Esophagus (tissue), 2 donors: ENCODE data around the gene BLOC1S6. TPM values are rescaled to one million over a fixed set of nuclear protein-coding genes. Genes with fewer than 3 reads are reported as not detected.

Experiments used
- H3K27ac ChIP-seq, 2 donors: one replicate each; pipeline ENCODE4 v1.5.1; 2013; ENCODE audit warnings: low read depth in 2 of 2, mild to moderate bottlenecking in 2 of 2, inconsistent platforms in 1 of 2, low read length in 1 of 2, moderate library complexity in 1 of 2
- H3K27me3 ChIP-seq, 2 donors: one replicate each; pipeline ENCODE4 v1.6.1; 2013; ENCODE audit warnings: low read length in 2 of 2, control low read depth in 1 of 2, mild to moderate bottlenecking in 1 of 2; ENCODE audit not compliant: insufficient read depth in 2 of 2, control insufficient read depth in 1 of 2
- H3K36me3 ChIP-seq, 2 donors: one replicate each; pipeline ENCODE4 v1.6.1; 2013; ENCODE audit warnings: low read length in 1 of 2; ENCODE audit not compliant: control insufficient read depth in 2 of 2, insufficient read depth in 2 of 2
- H3K4me1 ChIP-seq, 2 donors: one replicate each; pipeline ENCODE4 v1.6.1; 2013; ENCODE audit warnings: low read length in 1 of 2; ENCODE audit not compliant: control insufficient read depth in 2 of 2, insufficient read depth in 2 of 2
- H3K4me3 ChIP-seq, 2 donors: one replicate each; pipeline ENCODE4 v1.5.1; 2013; ENCODE audit warnings: low read length in 2 of 2, mild to moderate bottlenecking in 2 of 2, low read depth in 1 of 2, moderate library complexity in 1 of 2
- H3K9me3 ChIP-seq, 2 donors: one replicate each; pipeline ENCODE4 v1.6.1; 2013; ENCODE audit warnings: mild to moderate bottlenecking in 2 of 2, low read depth in 1 of 2, low read length in 1 of 2, moderate library complexity in 1 of 2; ENCODE audit not compliant: control insufficient read depth in 2 of 2, insufficient read depth in 1 of 2
- WGBS, 2 donors: extraction: QIAGEN DNeasy Blood & Tissue Kit; methylation state at CpG; one replicate each; pipeline ENCODE4 v1.1.7; 2013; 5-methylcytosine and 5-hydroxymethylcytosine counted together
- polyA plus RNA-seq, 2 donors: library from polyadenylated mRNA; stranded (reverse); fragments of 200-250 nt; gene quantifications; one replicate each; pipeline ENCODE4 v1.2.3, GENCODE V29; 2013
- donor health status: healthy with polysubstance abuse.
- donor health status: Bipolar disorder and iron deficiency.

The BLOC1S6 gene
- polyA plus RNA-seq, 2 donors = 6.5 to 11.1 TPM

DNA sequence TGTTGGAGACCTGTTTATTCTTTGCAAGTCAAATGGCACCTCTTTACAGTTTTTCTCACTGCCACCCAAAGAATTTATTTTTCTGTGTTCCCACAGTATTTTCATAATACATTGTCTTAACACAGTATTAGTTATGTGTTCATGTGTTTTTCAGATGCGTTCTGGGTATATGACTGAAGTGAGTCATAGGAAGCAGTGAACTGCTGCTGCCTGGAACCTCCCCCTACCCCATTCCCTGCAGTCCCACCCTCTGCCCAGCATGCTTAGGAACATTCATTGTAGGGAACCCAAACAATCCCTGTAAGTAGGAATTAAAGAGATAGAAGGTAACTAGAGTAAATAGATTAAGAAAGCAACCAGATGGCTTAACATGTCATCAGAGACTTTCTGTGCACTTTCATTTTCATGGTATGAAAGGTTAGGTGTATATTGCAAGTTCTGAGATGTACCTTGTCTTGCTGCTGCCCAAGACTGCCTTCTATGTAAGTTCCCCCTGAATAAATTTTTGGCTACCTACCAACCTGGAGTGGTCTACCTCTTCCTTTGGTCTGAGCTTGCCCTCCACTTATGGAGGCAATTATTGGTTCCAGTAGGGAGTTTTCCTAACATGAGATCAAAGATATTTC, 25.7 kb downstream of the BLOC1S6 start:
- WGBS, 2 donors = 48 to 55% methylated on average over 1 of the region's 1 CpG
- Histone ChIP-seq H3K27ac (no peak overlapping the region), H3K4me1 (peaks cover 0 to 2% of the 10 kb centered on the region in 2 donors), H3K27me3 (no peaks in the 10 kb centered on the region), H3K9me3 (no peaks in the 10 kb centered on the region), H3K4me3 (no peak overlapping the region), H3K36me3 (no peaks in the 10 kb centered on the region)

GRCh38 chr15:45616901-45617323, 29.7 kb downstream of the BLOC1S6 start:
- H3K4me1 ChIP-seq = peaks cover 0 to 2% of the 10 kb centered on the region in 2 donors
- WGBS, 2 donors = 44 to 48% methylated on average over 3 of the region's 3 CpGs
- peak overlapping the region; percentile 76 to 82 for H3K27ac ChIP-seq
- H3K9me3 ChIP-seq = no peaks in the 10 kb centered on the region
- no peaks in the 10 kb centered on the region for H3K27me3 ChIP-seq
- no peak overlapping the region for H3K4me3 ChIP-seq
- no peaks in the 10 kb centered on the region for H3K36me3 ChIP-seq

- Histone ChIP-seq H3K4me1 (peaks cover 0 to 2% of the 10 kb centered on the region in 2 donors), H3K36me3 (no peaks in the 10 kb centered on the region), H3K27ac (no peak overlapping the region), H3K4me3 (no peak overlapping the region), H3K27me3 (no peaks in the 10 kb centered on the region), H3K9me3 (no peaks in the 10 kb centered on the region)
- 89 to 91% methylated on average over 5 of the region's 5 CpGs for WGBS, 2 donors
Observed at GRCh38 chr15:45618813-45619212, 31.6 kb downstream of the BLOC1S6 start.

GRCh38 chr15:45628136-45628535, 41.0 kb downstream of the BLOC1S6 start:
- Histone ChIP-seq H3K4me1 (no peaks in the 10 kb centered on the region), H3K27me3 (no peaks in the 10 kb centered on the region), H3K27ac (no peak overlapping the region), H3K36me3 (no peaks in the 10 kb centered on the region), H3K9me3 (no peaks in the 10 kb centered on the region), H3K4me3 (no peak overlapping the region)
- WGBS, 2 donors = 88 to 95% methylated on average over 7 of the region's 7 CpGs

DNA sequence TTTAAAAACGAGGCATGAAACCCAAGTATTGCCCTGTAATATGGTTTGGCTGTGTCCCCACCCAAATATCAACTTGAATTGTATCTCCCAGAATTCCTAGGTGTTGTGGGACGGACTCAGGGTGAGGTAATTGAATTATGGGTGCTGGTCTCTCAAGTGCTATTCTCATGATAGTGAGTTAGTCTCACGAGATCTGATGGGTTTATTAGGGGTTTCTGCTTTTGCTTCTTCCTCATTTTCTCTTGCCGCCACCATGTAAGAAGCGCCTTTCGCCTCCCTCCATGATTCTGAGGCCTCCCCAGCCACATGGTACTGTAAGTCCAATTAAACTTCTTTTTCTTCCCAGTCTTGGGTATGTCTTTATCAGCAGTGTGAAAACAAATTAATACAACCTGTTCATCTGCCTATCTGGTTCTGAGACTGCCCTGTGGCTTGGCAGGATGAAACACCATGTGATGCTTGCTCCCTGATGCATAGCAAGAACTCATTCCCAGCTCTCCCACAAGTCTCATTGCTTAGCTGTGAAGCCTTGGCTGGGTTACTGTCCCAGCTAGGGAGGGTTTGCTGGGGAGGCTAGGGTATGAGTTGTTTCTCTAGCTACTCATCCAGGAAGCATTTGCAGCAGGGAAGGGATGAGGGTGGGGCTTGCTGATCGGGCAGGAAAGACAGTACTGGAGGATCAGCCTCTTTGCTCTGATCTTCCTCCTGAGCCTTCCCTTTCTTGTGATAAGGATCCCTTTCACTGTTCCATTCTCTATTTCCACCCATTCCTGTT, 43.9 kb downstream of the BLOC1S6 start:
- Histone ChIP-seq H3K36me3 (no peaks in the 10 kb centered on the region), H3K9me3 (no peaks in the 10 kb centered on the region), H3K4me1 (no peaks in the 10 kb centered on the region), H3K27me3 (no peaks in the 10 kb centered on the region), H3K4me3 (no peak overlapping the region), H3K27ac (peak overlapping the region; percentile 75 to 92)
- WGBS, 2 donors = 73 to 79% methylated on average over 7 of the region's 7 CpGs

DNA sequence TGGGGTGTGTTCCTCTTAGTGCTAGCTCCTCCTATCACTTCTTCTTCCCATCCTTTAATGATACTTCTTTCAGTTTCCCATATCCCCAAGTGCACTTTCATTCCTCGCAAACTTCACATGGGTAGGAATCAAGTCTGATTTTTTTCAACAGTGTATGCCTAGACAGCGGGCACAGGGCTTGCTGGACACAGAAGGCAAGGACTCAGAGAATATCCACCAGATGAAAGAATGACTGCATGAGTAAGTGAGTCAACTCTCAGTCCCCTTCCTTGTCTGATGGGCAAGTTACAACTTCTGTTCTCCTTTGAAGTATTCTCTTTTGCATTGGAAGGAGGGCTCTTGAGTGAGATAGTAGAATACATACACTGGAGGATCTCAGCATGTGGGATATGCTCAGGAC, 44.6 kb downstream of the BLOC1S6 start:
- 65 to 67% methylated on average over 2 of the region's 2 CpGs for WGBS, 2 donors

DNA sequence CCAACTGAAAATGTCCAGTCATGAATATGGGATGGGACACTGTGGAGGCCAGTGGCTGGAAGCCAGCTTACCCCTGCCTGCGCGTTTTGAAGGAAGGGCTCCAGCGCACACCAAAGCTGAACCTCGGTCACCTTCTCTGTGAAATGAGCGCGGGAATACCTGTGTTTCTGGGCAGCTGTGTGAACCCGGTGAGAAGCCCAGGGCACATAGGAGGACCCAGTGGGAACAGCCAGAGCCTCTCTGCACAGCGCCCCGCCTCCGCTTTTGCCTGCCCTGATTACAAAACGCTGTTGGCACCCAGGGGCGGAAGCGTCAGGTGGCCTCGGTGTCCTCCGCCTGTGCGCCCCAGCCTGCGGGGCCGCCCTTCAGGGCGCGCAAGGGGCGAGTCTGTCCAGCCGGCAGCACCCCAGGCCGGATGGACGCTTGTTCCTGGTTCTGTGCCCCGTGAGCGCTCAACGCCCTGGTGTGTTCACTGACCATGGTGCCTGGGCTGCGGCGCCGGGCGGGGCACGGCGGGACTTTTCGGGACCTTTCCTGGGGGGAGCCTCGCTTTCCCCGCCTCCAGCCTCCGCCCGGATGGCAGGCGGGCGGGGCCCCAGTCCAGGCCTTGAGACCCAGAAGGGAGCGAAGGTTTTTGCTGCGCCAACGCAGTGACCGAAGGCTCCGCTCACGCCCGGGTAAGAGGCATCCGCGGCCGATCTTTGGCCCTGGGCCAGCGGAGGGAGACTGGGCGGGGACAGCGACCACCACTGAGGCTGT, 47.4 kb downstream of the BLOC1S6 start, which contains the start of gene SQOR:
TSS of gene SQOR (plus strand) at position 598 of the 759 bp plus-strand sequence. CDS start 23,895 bp downstream, outside the sequence.
- Histone ChIP-seq H3K4me1 (peaks cover 0 to 8% of the 10 kb centered on the region in 2 donors), H3K27ac (peak within 1 kb of the TSS; percentile 97), H3K9me3 (no peaks in the 10 kb centered on the region), H3K36me3 (no peaks in the 10 kb centered on the region), H3K4me3 (peak within 1 kb of the TSS; percentile 73 to 92), H3K27me3 (no peaks in the 10 kb centered on the region)
- 2 to 3% methylated on average over 51 to 53 of the region's 53 CpGs for WGBS, 2 donors

More for the DNA sequence above, 44.6 kb downstream of the BLOC1S6 start:
- no peaks in the 10 kb centered on the region for H3K9me3 ChIP-seq
- H3K4me1 ChIP-seq = peaks cover 0 to under 1% of the 10 kb centered on the region in 2 donors
- H3K36me3 ChIP-seq = no peaks in the 10 kb centered on the region
- peak overlapping the region; percentile 75 to 92 for H3K27ac ChIP-seq
- H3K4me3 ChIP-seq = no peak overlapping the region
- H3K27me3 ChIP-seq = no peaks in the 10 kb centered on the region

GRCh38 chr15:45635191-45635638, 48.0 kb downstream of the BLOC1S6 start:
- Histone ChIP-seq H3K36me3 (no peaks in the 10 kb centered on the region), H3K9me3 (no peaks in the 10 kb centered on the region), H3K4me1 (peaks cover 0 to 10% of the 10 kb centered on the region in 2 donors), H3K4me3 (peak overlapping the region; percentile 73 to 92), H3K27ac (peak overlapping the region; percentile 97), H3K27me3 (no peaks in the 10 kb centered on the region)
- WGBS, 2 donors = 1% methylated on average over 29 of the region's 29 CpGs

DNA sequence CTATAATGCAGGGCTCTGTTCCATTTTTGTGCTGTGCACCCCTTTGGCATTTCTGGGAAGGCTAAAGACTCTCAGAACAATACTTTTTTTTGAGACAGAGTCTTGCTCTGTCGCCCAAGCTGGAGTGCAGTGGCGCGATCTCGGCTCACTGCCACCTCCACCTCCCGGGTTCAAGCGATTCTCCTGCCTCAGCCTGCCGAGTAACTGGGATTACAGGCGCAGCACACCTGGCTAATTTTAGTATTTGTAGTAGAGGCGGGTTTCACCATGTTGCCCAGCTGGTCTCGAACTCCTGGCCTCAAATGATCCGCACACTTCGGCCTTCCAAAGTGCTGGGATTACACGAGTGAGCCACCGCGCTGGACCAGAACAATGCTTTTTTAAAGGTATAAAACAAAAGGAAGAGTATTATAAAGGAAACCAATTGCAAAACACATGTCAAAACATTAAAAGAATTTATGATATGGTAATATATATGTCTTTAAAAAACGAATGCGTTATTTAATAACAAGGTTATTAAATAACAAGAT, 48.6 kb downstream of the BLOC1S6 start:
- 36 to 40% methylated on average over 17 of the region's 17 CpGs for WGBS, 2 donors
- Histone ChIP-seq H3K27me3 (no peaks in the 10 kb centered on the region), H3K27ac (peak overlapping the region; percentile 97), H3K4me1 (peaks cover 0 to 11% of the 10 kb centered on the region in 2 donors), H3K4me3 (peak overlapping the region; percentile 73 to 92), H3K9me3 (no peaks in the 10 kb centered on the region), H3K36me3 (no peaks in the 10 kb centered on the region)
